Hematopoietic multipotent progenitor cell treated with erythropoietin and hydrocortisone succinate and interleukin-3 and kit ligand, for 17 days (in vitro differentiated cells): Measurements from ENCODE around the gene GMNN.

Experiments
- DNase-seq: peaks from one replicate; pipeline ENCODE4 v3.0.0-alpha.2; 2015; ENCODE audit warnings: low spot score

Gene GMNN

GRCh38 chr6:24807584-24807983, 32.8 kb downstream of the GMNN start:
- no peak for DNase-seq

- no peak for DNase-seq
These were observed 35.0 kb downstream of the GMNN start for GRCh38 chr6:24809728-24810127.

- no peak for DNase-seq
These were observed 43.6 kb downstream of the GMNN start for GRCh38 chr6:24818346-24818745.

GRCh38 chr6:24821860-24822444, 47.2 kb downstream of the GMNN start:
- no peak for DNase-seq

- no peak for DNase-seq
These were observed 48.0 kb downstream of the GMNN start for GRCh38 chr6:24822696-24823095.

GRCh38 chr6:24823185-24823584, 48.4 kb downstream of the GMNN start:
- DNase-seq, result no peak

- no peak for DNase-seq
These were observed 49.6 kb downstream of the GMNN start for GRCh38 chr6:24824142-24824938.

- DNase-seq, result no peak
These were observed 50.4 kb downstream of the GMNN start for GRCh38 chr6:24825130-24825630.

- no peak for DNase-seq
These were observed 52.4 kb downstream of the GMNN start for GRCh38 chr6:24827162-24827561.

- DNase-seq, result no peak
These were observed 53.2 kb downstream of the GMNN start for GRCh38 chr6:24827970-24828369.

- no peak for DNase-seq
These were observed 54.9 kb downstream of the GMNN start for GRCh38 chr6:24829657-24830056.

GRCh38 chr6:24831771-24832716, 57.3 kb downstream of the GMNN start:
- no peak for DNase-seq

GRCh38 chr6:24832794-24833193, 58.1 kb downstream of the GMNN start:
- DNase-seq, result no peak

GRCh38 chr6:24833711-24834386, 59.1 kb downstream of the GMNN start:
- DNase-seq, result no peak
